Peyer's patch (tissue), 4 donors: ENCODE measurements around the gene PROSER1. TPM values are rescaled to one million over a fixed set of nuclear protein-coding genes. Genes with fewer than 3 reads are reported as not detected.

ENCODE experiments used
- DNase-seq, 3 donors: peaks; one replicate each; pipeline ENCODE4 v3.0.0-alpha.2; 2017 to 2019
- H3K27ac ChIP-seq, 4 donors: fragments of 200-600 bp; sonication (generic); one replicate each; pipeline ENCODE4 v1.5.1; 2016 to 2019
- H3K27me3 ChIP-seq, 2 donors: fragments of 200-600 bp; sonication (generic); one replicate each; pipeline ENCODE4 v1.5.1; 2019
- H3K36me3 ChIP-seq, 3 donors: fragments of 200-600 bp; sonication (generic); one replicate each; pipeline ENCODE4 v1.5.1; 2016 to 2019
- H3K4me1 ChIP-seq, 4 donors: fragments of 200-600 bp; sonication (generic); one replicate each; pipeline ENCODE4 v1.5.1; 2016 to 2019
- H3K4me3 ChIP-seq, 4 donors: fragments of 200-600 bp; sonication (generic); 1 replicate in 3 of 4; 2 replicates in 1 of 4; pipeline ENCODE4 v1.5.1; 2016 to 2019; ENCODE audit warnings: mild to moderate bottlenecking in 1 of 4
- H3K9me3 ChIP-seq, 4 donors: fragments of 200-600 bp; sonication (generic); one replicate each; pipeline ENCODE4 v1.5.1; 2016 to 2019; ENCODE audit warnings: mild to moderate bottlenecking in 1 of 4
- CTCF ChIP-seq, 6 experiments: fragments of 450-650 bp in 4 of 6; fragments of 200-600 bp in 2 of 6; sonication (generic) in 1 of 6; IDR thresholded peaks; one replicate each; pipeline ENCODE4 v1.5.1; 2017 to 2019; ENCODE audit warnings: antibody characterized with exemption in 6 of 6, mild to moderate bottlenecking in 3 of 6, moderate library complexity in 1 of 6
- POLR2A ChIP-seq, 2 donors: fragments of 450-650 bp; IDR thresholded peaks; one replicate each; pipeline ENCODE4 v1.5.1; 2017; ENCODE audit warnings: antibody characterized with exemption in 2 of 2, mild to moderate bottlenecking in 2 of 2, moderate library complexity in 2 of 2
- total RNA-seq, 4 donors: library from RNA; depleted of rRNA; stranded (reverse); fragments of >200 nt; gene quantifications; one replicate each; pipeline ENCODE4 v1.1.0, GENCODE V29; 2016

Gene PROSER1
- total RNA-seq, 4 donors from 2014 or later, result 36.5 to 84.2 (median 43.0) TPM

- H3K4me3 ChIP-seq, result no peak overlapping the region
- no peak for DNase-seq
- no peaks in the 10 kb centered on the region for H3K4me1 ChIP-seq
- no peak for TF ChIP-seq POLR2A (IDR thresholded peaks at IDR 0.05)
- TF ChIP-seq CTCF (IDR thresholded peaks at IDR 0.05), result no peak
- H3K27me3 ChIP-seq, result no peaks in the 10 kb centered on the region
- no peak overlapping the region for H3K27ac ChIP-seq
- no peaks in the 10 kb centered on the region for H3K9me3 ChIP-seq
- H3K36me3 ChIP-seq, result peaks cover 0 to 10% (median 0%) of the 10 kb centered on the region in 3 donors
Measured at GRCh38 chr13:39047560-39047959, 9.7 kb upstream of the PROSER1 start.

GRCh38 chr13:39044536-39044935, 6.6 kb upstream of the PROSER1 start:
- TF ChIP-seq CTCF (IDR thresholded peaks at IDR 0.05) (no peak), POLR2A (IDR thresholded peaks at IDR 0.05) (no peak)
- H3K36me3 ChIP-seq, result peaks cover 0 to 10% (median 0%) of the 10 kb centered on the region in 3 donors
- H3K4me3 ChIP-seq, result no peak overlapping the region
- H3K27me3 ChIP-seq, result no peaks in the 10 kb centered on the region
- no peak overlapping the region for H3K27ac ChIP-seq
- H3K4me1 ChIP-seq, result peaks cover 0 to 2% (median 0%) of the 10 kb centered on the region in 4 donors
- DNase-seq, result no peak
- H3K9me3 ChIP-seq, result no peaks in the 10 kb centered on the region

GRCh38 chr13:39040206-39040605, 2.3 kb upstream of the PROSER1 start:
- Histone ChIP-seq H3K4me3 (no peak overlapping the region), H3K27me3 (no peaks in the 10 kb centered on the region), H3K4me1 (peaks cover 0 to 16% (median 4%) of the 10 kb centered on the region in 4 donors), H3K36me3 (peaks cover 0 to 7% (median 0%) of the 10 kb centered on the region in 3 donors), H3K27ac (no peak overlapping the region), H3K9me3 (no peaks in the 10 kb centered on the region)
- DNase-seq, result no peak
- TF ChIP-seq CTCF (IDR thresholded peaks at IDR 0.05) (no peak), POLR2A (IDR thresholded peaks at IDR 0.05) (no peak)

- peak overlapping the region in 3 of 4 donors; percentile 81 to 91 (median 86) for H3K27ac ChIP-seq
- H3K27me3 ChIP-seq, result no peaks in the 10 kb centered on the region
- TF ChIP-seq POLR2A (IDR thresholded peaks at IDR 0.05) (no peak), CTCF (IDR thresholded peaks at IDR 0.05) (no peak)
- peaks cover 0 to under 1% (median 0%) of the 10 kb centered on the region in 3 donors for H3K36me3 ChIP-seq
- peak overlapping the region; percentile 61 to 94 (median 90) for H3K4me3 ChIP-seq
- no peaks in the 10 kb centered on the region for H3K9me3 ChIP-seq
- H3K4me1 ChIP-seq, result peaks cover 0 to 26% (median 4%) of the 10 kb centered on the region in 4 donors
- DNase-seq, result no peak
Measured at GRCh38 chr13:39039041-39039440, 1.2 kb upstream of the PROSER1 start.

GRCh38 chr13:39038569-39039030, 711 bp upstream of the PROSER1 start:
- Histone ChIP-seq H3K9me3 (no peaks in the 10 kb centered on the region), H3K4me1 (peaks cover 0 to 29% (median 4%) of the 10 kb centered on the region in 4 donors), H3K27me3 (no peaks in the 10 kb centered on the region), H3K27ac (peak overlapping the region; percentile 81 to 91 (median 88)), H3K4me3 (peak overlapping the region; percentile 61 to 94 (median 90)), H3K36me3 (no peaks in the 10 kb centered on the region)
- peak in 2 of 3 donors; percentile 44 to 58 for DNase-seq
- TF ChIP-seq CTCF (IDR thresholded peaks at IDR 0.05), result no peak
- no peak for TF ChIP-seq POLR2A (IDR thresholded peaks at IDR 0.05)
